Measurements from ENCODE around the gene KLHL8. TPM values are rescaled to one million over a fixed set of nuclear protein-coding genes. Genes with fewer than 3 reads are reported as not detected.

KLHL8 gene
- total RNA-seq, 1 experiment from 2014 or later = 24.2 TPM

DNA sequence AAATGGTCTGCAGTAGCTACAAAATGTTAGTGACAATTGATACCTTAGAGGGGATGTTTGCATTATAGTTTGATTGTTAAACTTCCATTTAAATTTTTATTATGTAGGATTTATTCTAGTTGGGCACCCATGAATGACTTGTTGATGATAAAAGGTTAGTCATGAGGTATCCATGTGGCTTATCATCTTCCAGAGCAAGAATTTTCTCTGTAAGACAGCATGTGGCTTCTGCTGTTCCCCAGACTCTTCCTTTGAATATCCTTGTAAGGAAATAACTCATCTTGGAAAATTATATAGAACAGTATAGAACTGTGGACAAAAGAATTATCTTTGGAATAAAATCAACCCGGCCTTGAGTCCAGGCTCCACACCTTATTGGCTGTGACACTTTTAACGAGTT lies 40.1 kb upstream of the KLHL8 start:
- TF ChIP-seq POLR2A (IDR thresholded peaks at IDR 0.05; ENCODE audit: borderline replicate concordance, extremely low read depth, insufficient read depth, insufficient read length) = no peak
- no peak for TF ChIP-seq FOSL1 (IDR thresholded peaks at IDR 0.05; ENCODE audit: low read depth)
- TF ChIP-seq CEBPB (IDR thresholded peaks at IDR 0.05; ENCODE audit: low read depth) = no peak
- TF ChIP-seq, protein P1, sequence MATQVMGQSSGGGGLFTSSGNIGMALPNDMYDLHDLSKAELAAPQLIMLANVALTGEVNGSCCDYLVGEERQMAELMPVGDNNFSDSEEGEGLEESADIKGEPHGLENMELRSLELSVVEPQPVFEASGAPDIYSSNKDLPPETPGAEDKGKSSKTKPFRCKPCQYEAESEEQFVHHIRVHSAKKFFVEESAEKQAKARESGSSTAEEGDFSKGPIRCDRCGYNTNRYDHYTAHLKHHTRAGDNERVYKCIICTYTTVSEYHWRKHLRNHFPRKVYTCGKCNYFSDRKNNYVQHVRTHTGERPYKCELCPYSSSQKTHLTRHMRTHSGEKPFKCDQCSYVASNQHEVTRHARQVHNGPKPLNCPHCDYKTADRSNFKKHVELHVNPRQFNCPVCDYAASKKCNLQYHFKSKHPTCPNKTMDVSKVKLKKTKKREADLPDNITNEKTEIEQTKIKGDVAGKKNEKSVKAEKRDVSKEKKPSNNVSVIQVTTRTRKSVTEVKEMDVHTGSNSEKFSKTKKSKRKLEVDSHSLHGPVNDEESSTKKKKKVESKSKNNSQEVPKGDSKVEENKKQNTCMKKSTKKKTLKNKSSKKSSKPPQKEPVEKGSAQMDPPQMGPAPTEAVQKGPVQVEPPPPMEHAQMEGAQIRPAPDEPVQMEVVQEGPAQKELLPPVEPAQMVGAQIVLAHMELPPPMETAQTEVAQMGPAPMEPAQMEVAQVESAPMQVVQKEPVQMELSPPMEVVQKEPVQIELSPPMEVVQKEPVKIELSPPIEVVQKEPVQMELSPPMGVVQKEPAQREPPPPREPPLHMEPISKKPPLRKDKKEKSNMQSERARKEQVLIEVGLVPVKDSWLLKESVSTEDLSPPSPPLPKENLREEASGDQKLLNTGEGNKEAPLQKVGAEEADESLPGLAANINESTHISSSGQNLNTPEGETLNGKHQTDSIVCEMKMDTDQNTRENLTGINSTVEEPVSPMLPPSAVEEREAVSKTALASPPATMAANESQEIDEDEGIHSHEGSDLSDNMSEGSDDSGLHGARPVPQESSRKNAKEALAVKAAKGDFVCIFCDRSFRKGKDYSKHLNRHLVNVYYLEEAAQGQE (IDR thresholded peaks at IDR 0.05; ENCODE audit: low read depth) = no peak
- TF ChIP-seq EGR1 (IDR thresholded peaks at IDR 0.05; ENCODE audit: low read depth) = no peak
- no peak for TF ChIP-seq EZH2phosphoT487 (IDR thresholded peaks at IDR 0.05; ENCODE audit: borderline replicate concordance)
- intact Hi-C loops (cut with micrococcal nuclease) = no loop called here
- Histone ChIP-seq H3K79me2 (ENCODE audit: insufficient read depth, low read length) (no peaks in the 10 kb centered on the region), H3K27ac (ENCODE audit: low read depth, low read length) (no peak overlapping the region), H3K27me3 (ENCODE audit: insufficient read depth, low read length) (no peaks in the 10 kb centered on the region), H4K20me1 (ENCODE audit: insufficient read depth) (no peaks in the 10 kb centered on the region), H3K4me1 (ENCODE audit: control insufficient read depth in 1 of 2, insufficient read depth in 2 of 2, low read length in 2 of 2) (no peaks in the 10 kb centered on the region), H3K36me3 (ENCODE audit: control insufficient read depth in 1 of 2, insufficient read depth in 2 of 2, low read length in 2 of 2) (no peaks in the 10 kb centered on the region), H3K4me2 (ENCODE audit: low read length) (no peak overlapping the region), H2AFZ (ENCODE audit: low read depth, low read length, poor library complexity, severe bottlenecking) (no peak overlapping the region), H3K9me2 (ENCODE audit: insufficient read depth) (no peaks in the 10 kb centered on the region), H3K9ac (ENCODE audit: low read length) (no peak overlapping the region), H3K4me3 (replicated peaks in 1 of 2; ENCODE audit: low read depth in 1 of 2, low read length in 2 of 2) (no peak overlapping the region), H3K9me3 (ENCODE audit: control insufficient read depth in 1 of 2, insufficient read depth in 1 of 2, low read depth in 1 of 2, low read length in 2 of 2) (no peaks in the 10 kb centered on the region)
- RAD21 ChIA-PET (ENCODE audit: low non-redundant PET in 1 of 2, low total read pairs in 2 of 2, uncharacterized antibody in 2 of 2, unreplicated experiment in 2 of 2) = no interaction called here
- ATAC-seq = no peak
- POLR2A ChIA-PET = no interaction called here
- DNase-seq (ENCODE audit: low read depth, low spot score) = no peak
- BruUV-seq (replicated peaks) = no TSS peak
- CTCF ChIA-PET = no interaction called here

DNA sequence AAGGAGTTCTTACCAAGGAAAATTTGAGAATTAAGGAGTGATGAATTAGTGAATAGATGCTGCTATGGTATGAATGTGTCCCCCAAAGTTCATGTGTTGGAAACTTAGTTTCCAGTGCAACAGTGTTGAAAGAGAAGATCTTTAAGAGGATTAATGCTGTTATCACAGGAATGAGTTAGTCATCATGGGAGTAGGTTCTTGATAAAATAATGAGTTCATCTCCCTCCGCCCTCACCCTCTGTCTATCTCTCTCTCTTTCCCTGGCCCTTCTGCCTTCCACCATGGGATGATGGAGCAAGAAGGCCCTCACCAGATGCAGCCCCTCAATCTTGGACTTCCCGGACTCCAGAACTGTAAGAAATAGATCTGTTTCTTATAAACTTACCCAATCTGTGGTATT lies 38.3 kb upstream of the KLHL8 start:
- ATAC-seq = no peak
- POLR2A ChIA-PET = no interaction called here
- no TSS peak for BruUV-seq (replicated peaks)
- RAD21 ChIA-PET (ENCODE audit: low non-redundant PET in 1 of 2, low total read pairs in 2 of 2, uncharacterized antibody in 2 of 2, unreplicated experiment in 2 of 2) = no interaction called here
- no peak for DNase-seq (ENCODE audit: low read depth, low spot score)
- Histone ChIP-seq H3K4me3 (replicated peaks in 1 of 2; ENCODE audit: low read depth in 1 of 2, low read length in 2 of 2) (no peak overlapping the region), H4K20me1 (ENCODE audit: insufficient read depth) (no peaks in the 10 kb centered on the region), H3K4me2 (ENCODE audit: low read length) (no peak overlapping the region), H3K9me3 (ENCODE audit: control insufficient read depth in 1 of 2, insufficient read depth in 1 of 2, low read depth in 1 of 2, low read length in 2 of 2) (no peaks in the 10 kb centered on the region), H2AFZ (ENCODE audit: low read depth, low read length, poor library complexity, severe bottlenecking) (no peak overlapping the region), H3K27me3 (ENCODE audit: insufficient read depth, low read length) (no peaks in the 10 kb centered on the region), H3K9ac (ENCODE audit: low read length) (no peak overlapping the region), H3K79me2 (ENCODE audit: insufficient read depth, low read length) (no peaks in the 10 kb centered on the region), H3K36me3 (ENCODE audit: control insufficient read depth in 1 of 2, insufficient read depth in 2 of 2, low read length in 2 of 2) (no peaks in the 10 kb centered on the region), H3K4me1 (ENCODE audit: control insufficient read depth in 1 of 2, insufficient read depth in 2 of 2, low read length in 2 of 2) (no peaks in the 10 kb centered on the region), H3K9me2 (ENCODE audit: insufficient read depth) (no peaks in the 10 kb centered on the region), H3K27ac (ENCODE audit: low read depth, low read length) (no peak overlapping the region)
- intact Hi-C loops (cut with micrococcal nuclease) = no loop called here
- CTCF ChIA-PET = no interaction called here
- TF ChIP-seq JUND (IDR thresholded peaks at IDR 0.05) (no peak), POLR2A (IDR thresholded peaks at IDR 0.05; ENCODE audit: borderline replicate concordance, extremely low read depth, insufficient read depth, insufficient read length) (no peak), YY1 (IDR thresholded peaks at IDR 0.05; ENCODE audit: extremely low read depth, insufficient replicate concordance, low read depth, low read length) (no peak), EZH2phosphoT487 (IDR thresholded peaks at IDR 0.05; ENCODE audit: borderline replicate concordance) (no peak), EGR1 (IDR thresholded peaks at IDR 0.05; ENCODE audit: low read depth) (no peak), SIN3A (IDR thresholded peaks at IDR 0.05; ENCODE audit: low read depth) (no peak)
- TF ChIP-seq, protein P2, sequence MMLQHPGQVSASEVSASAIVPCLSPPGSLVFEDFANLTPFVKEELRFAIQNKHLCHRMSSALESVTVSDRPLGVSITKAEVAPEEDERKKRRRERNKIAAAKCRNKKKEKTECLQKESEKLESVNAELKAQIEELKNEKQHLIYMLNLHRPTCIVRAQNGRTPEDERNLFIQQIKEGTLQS (IDR thresholded peaks at IDR 0.05) = no peak
- TF ChIP-seq, protein P1 (IDR thresholded peaks at IDR 0.05; ENCODE audit: low read depth) = no peak
- TF ChIP-seq, protein P3, sequence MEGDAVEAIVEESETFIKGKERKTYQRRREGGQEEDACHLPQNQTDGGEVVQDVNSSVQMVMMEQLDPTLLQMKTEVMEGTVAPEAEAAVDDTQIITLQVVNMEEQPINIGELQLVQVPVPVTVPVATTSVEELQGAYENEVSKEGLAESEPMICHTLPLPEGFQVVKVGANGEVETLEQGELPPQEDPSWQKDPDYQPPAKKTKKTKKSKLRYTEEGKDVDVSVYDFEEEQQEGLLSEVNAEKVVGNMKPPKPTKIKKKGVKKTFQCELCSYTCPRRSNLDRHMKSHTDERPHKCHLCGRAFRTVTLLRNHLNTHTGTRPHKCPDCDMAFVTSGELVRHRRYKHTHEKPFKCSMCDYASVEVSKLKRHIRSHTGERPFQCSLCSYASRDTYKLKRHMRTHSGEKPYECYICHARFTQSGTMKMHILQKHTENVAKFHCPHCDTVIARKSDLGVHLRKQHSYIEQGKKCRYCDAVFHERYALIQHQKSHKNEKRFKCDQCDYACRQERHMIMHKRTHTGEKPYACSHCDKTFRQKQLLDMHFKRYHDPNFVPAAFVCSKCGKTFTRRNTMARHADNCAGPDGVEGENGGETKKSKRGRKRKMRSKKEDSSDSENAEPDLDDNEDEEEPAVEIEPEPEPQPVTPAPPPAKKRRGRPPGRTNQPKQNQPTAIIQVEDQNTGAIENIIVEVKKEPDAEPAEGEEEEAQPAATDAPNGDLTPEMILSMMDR (IDR thresholded peaks at IDR 0.05 in 2 of 3, conservative IDR thresholded peaks at IDR 0.05 in 1 of 3; ENCODE audit: borderline replicate concordance in 1 of 3, insufficient read depth in 1 of 3, low read depth in 2 of 3, low read length in 2 of 3) = no peak

Measured in HCT116 (cell line).